Naive B cell (primary cell): ENCODE data around the gene GNG3. TPM values are rescaled to one million over a fixed set of nuclear protein-coding genes. Genes with fewer than 3 reads are reported as not detected.

Experiments
- ATAC-seq, 2 donors: fragments of 150-1000 bp; cut with Tn5 transposase; 2 replicates each; pipeline ENCODE4 v1.10.0; 2021; ENCODE audit warnings: low read depth in 2 of 2, mild to moderate bottlenecking in 2 of 2, moderate library complexity in 2 of 2
- DNase-seq: peaks from one replicate; pipeline ENCODE4 v3.0.0; 2022
- H3K27ac Mint-ChIP-seq, 6 donors: one replicate each; pipeline ENCODE4 v1.8.0; 2020 to 2022; ENCODE audit warnings: mild to moderate bottlenecking in 6 of 6, mixed read lengths in 6 of 6, moderate library complexity in 5 of 6, inconsistent platforms in 2 of 6
- H3K27me3 Mint-ChIP-seq, 3 donors: one replicate each; pipeline ENCODE4 v1.8.0; 2021 to 2022; ENCODE audit warnings: mixed read lengths in 3 of 3, mild to moderate bottlenecking in 1 of 3
- H3K36me3 Mint-ChIP-seq, 2 donors: one replicate each; pipeline ENCODE4 v1.8.0; 2020 to 2022; ENCODE audit warnings: mixed read lengths in 2 of 2, inconsistent platforms in 1 of 2, mild to moderate bottlenecking in 1 of 2
- H3K4me1 Mint-ChIP-seq, 3 donors: one replicate each; pipeline ENCODE4 v1.8.0; 2020 to 2022; ENCODE audit warnings: mixed read lengths in 3 of 3, inconsistent platforms in 1 of 3, mild to moderate bottlenecking in 1 of 3, moderate library complexity in 1 of 3
- H3K4me3 Mint-ChIP-seq, 8 donors: one replicate each; pipeline ENCODE4 v1.8.0; 2020 to 2022; ENCODE audit warnings: mild to moderate bottlenecking in 8 of 8, mixed read lengths in 8 of 8, moderate library complexity in 8 of 8, inconsistent platforms in 2 of 8
- H3K9me3 Mint-ChIP-seq, 7 donors: one replicate each; pipeline ENCODE4 v1.8.0; 2020 to 2022; ENCODE audit warnings: mixed read lengths in 7 of 7, mild to moderate bottlenecking in 5 of 7, inconsistent platforms in 2 of 7, moderate library complexity in 1 of 7
- polyA plus RNA-seq, 6 donors: library from polyadenylated mRNA; unstranded; fragments of 300-500 nt; fragmentation: Illumina TruSeq; gene quantifications; one replicate each; pipeline ENCODE4 v1.2.3, GENCODE V29; 2021; ENCODE audit warnings: low read depth in 6 of 6

GNG3 gene
- polyA plus RNA-seq, 6 donors from 2014 or later, result 5.3 to 21.2 (median 16.9) TPM

GRCh38 chr11:62715150-62716130, 8.0 kb downstream of the GNG3 start:
- Mint-ChIP-seq H3K9me3 (no peaks in the 10 kb centered on the region), H3K27ac (peak overlapping the region in 3 of 6 donors; percentile 21 to 55 (median 47)), H3K4me1 (peaks cover 4 to 12% (median 12%) of the 10 kb centered on the region in 3 donors), H3K27me3 (no peaks in the 10 kb centered on the region), H3K36me3 (peaks cover 18 to 19% of the 10 kb centered on the region in 2 donors), H3K4me3 (no peak overlapping the region)
- DNase-seq (no peak), ATAC-seq (no peak)

- peaks cover 4 to 12% (median 9%) of the 10 kb centered on the region in 3 donors for H3K4me1 Mint-ChIP-seq
- no peak overlapping the region for H3K4me3 Mint-ChIP-seq
- no peaks in the 10 kb centered on the region for H3K9me3 Mint-ChIP-seq
- ATAC-seq, result no peak
- DNase-seq, result no peak
- peak overlapping the region in 1 of 6 donors; percentile 15 for H3K27ac Mint-ChIP-seq
- H3K36me3 Mint-ChIP-seq, result peaks cover 18 to 19% of the 10 kb centered on the region in 2 donors
- H3K27me3 Mint-ChIP-seq, result no peaks in the 10 kb centered on the region
Measured at GRCh38 chr11:62716206-62716605, 8.7 kb downstream of the GNG3 start.

GRCh38 chr11:62716816-62717215, 9.3 kb downstream of the GNG3 start:
- peaks cover 4 to 13% (median 12%) of the 10 kb centered on the region in 3 donors for H3K4me1 Mint-ChIP-seq
- DNase-seq, result no peak
- no peak overlapping the region for H3K4me3 Mint-ChIP-seq
- no peaks in the 10 kb centered on the region for H3K9me3 Mint-ChIP-seq
- no peak overlapping the region for H3K27ac Mint-ChIP-seq
- no peaks in the 10 kb centered on the region for H3K27me3 Mint-ChIP-seq
- no peak for ATAC-seq
- H3K36me3 Mint-ChIP-seq, result peaks cover 18 to 23% of the 10 kb centered on the region in 2 donors

GRCh38 chr11:62719302-62719978, 12.0 kb downstream of the GNG3 start:
- no peaks in the 10 kb centered on the region for H3K9me3 Mint-ChIP-seq
- peaks cover 27 to 32% of the 10 kb centered on the region in 2 donors for H3K36me3 Mint-ChIP-seq
- no peaks in the 10 kb centered on the region for H3K27me3 Mint-ChIP-seq
- DNase-seq (no peak), ATAC-seq (no peak)
- peak overlapping the region in 1 of 8 donors; percentile 45 for H3K4me3 Mint-ChIP-seq
- H3K27ac Mint-ChIP-seq, result peak overlapping the region in 1 of 6 donors; percentile 53
- H3K4me1 Mint-ChIP-seq, result peaks cover 11 to 22% (median 20%) of the 10 kb centered on the region in 3 donors

- H3K36me3 Mint-ChIP-seq, result peaks cover 19 to 27% of the 10 kb centered on the region in 2 donors
- ATAC-seq (no peak), DNase-seq (no peak)
- H3K27ac Mint-ChIP-seq, result peak overlapping the region in 2 of 6 donors; percentile 58 to 74
- peak overlapping the region in 2 of 8 donors; percentile 18 to 47 for H3K4me3 Mint-ChIP-seq
- peaks cover 29 to 37% (median 30%) of the 10 kb centered on the region in 3 donors for H3K4me1 Mint-ChIP-seq
- no peaks in the 10 kb centered on the region for H3K27me3 Mint-ChIP-seq
- H3K9me3 Mint-ChIP-seq, result no peaks in the 10 kb centered on the region
Measured at GRCh38 chr11:62721994-62722393, 14.5 kb downstream of the GNG3 start.

- H3K4me3 Mint-ChIP-seq, result peak overlapping the region in 7 of 8 donors; percentile 4 to 100 (median 90)
- no peak for ATAC-seq
- peak overlapping the region in 3 of 6 donors; percentile 56 to 72 (median 57) for H3K27ac Mint-ChIP-seq
- H3K27me3 Mint-ChIP-seq, result no peaks in the 10 kb centered on the region
- H3K36me3 Mint-ChIP-seq, result peaks cover 19 to 21% of the 10 kb centered on the region in 2 donors
- H3K9me3 Mint-ChIP-seq, result no peaks in the 10 kb centered on the region
- peaks cover 33 to 42% (median 35%) of the 10 kb centered on the region in 3 donors for H3K4me1 Mint-ChIP-seq
- no peak for DNase-seq
Measured at GRCh38 chr11:62724171-62724570, 16.7 kb downstream of the GNG3 start.

- ATAC-seq (no peak), DNase-seq (no peak)
- no peaks in the 10 kb centered on the region for H3K9me3 Mint-ChIP-seq
- peak overlapping the region; percentile 87 to 98 (median 94) for H3K27ac Mint-ChIP-seq
- peaks cover 9 to 14% of the 10 kb centered on the region in 2 donors for H3K36me3 Mint-ChIP-seq
- H3K4me1 Mint-ChIP-seq, result peaks cover 29 to 52% (median 45%) of the 10 kb centered on the region in 3 donors
- H3K27me3 Mint-ChIP-seq, result no peaks in the 10 kb centered on the region
- H3K4me3 Mint-ChIP-seq, result peak overlapping the region; percentile 90 to 100 (median 98)
Measured at GRCh38 chr11:62725646-62726045, 18.2 kb downstream of the GNG3 start.

GRCh38 chr11:62726156-62726914, 18.9 kb downstream of the GNG3 start:
- peak overlapping the region; percentile 83 to 98 (median 90) for H3K27ac Mint-ChIP-seq
- ATAC-seq, result no peak
- peaks cover 29 to 57% (median 45%) of the 10 kb centered on the region in 3 donors for H3K4me1 Mint-ChIP-seq
- peak overlapping the region; percentile 90 to 100 (median 98) for H3K4me3 Mint-ChIP-seq
- peaks cover 9 to 14% of the 10 kb centered on the region in 2 donors for H3K36me3 Mint-ChIP-seq
- DNase-seq, result no peak
- no peaks in the 10 kb centered on the region for H3K27me3 Mint-ChIP-seq
- H3K9me3 Mint-ChIP-seq, result no peaks in the 10 kb centered on the region

GRCh38 chr11:62726915-62727164, 19.4 kb downstream of the GNG3 start:
- ATAC-seq, result peak; percentile 0 to 1
- H3K27ac Mint-ChIP-seq, result peak overlapping the region in 5 of 6 donors; percentile 56 to 98 (median 98)
- H3K36me3 Mint-ChIP-seq, result peaks cover 4 to 14% of the 10 kb centered on the region in 2 donors
- H3K4me1 Mint-ChIP-seq, result peaks cover 29 to 56% (median 45%) of the 10 kb centered on the region in 3 donors
- DNase-seq, result no peak
- H3K27me3 Mint-ChIP-seq, result no peaks in the 10 kb centered on the region
- no peaks in the 10 kb centered on the region for H3K9me3 Mint-ChIP-seq
- H3K4me3 Mint-ChIP-seq, result peak overlapping the region; percentile 90 to 100 (median 98)

GRCh38 chr11:62727165-62727871, 19.8 kb downstream of the GNG3 start, which contains the start of gene HNRNPUL2:
HNRNPUL2 (minus strand) TSS chr11:62727457; CDS start chr11:62727156, 301 bp downstream.
- H3K27ac Mint-ChIP-seq, result peak within 1 kb of the TSS; percentile 95 to 99 (median 98)
- H3K4me1 Mint-ChIP-seq, result peaks cover 29 to 52% (median 45%) of the 10 kb centered on the region in 3 donors
- H3K4me3 Mint-ChIP-seq, result peak within 1 kb of the TSS; percentile 90 to 100 (median 98)
- peaks cover 0 to 14% of the 10 kb centered on the region in 2 donors for H3K36me3 Mint-ChIP-seq
- no peaks in the 10 kb centered on the region for H3K9me3 Mint-ChIP-seq
- peak; percentile 100 for DNase-seq
- peak; percentile 76 to 77 for ATAC-seq
- no peaks in the 10 kb centered on the region for H3K27me3 Mint-ChIP-seq

GRCh38 chr11:62727872-62728170, 20.3 kb downstream of the GNG3 start:
- peaks cover 29 to 52% (median 45%) of the 10 kb centered on the region in 3 donors for H3K4me1 Mint-ChIP-seq
- H3K4me3 Mint-ChIP-seq, result peak overlapping the region; percentile 90 to 100 (median 98)
- H3K27me3 Mint-ChIP-seq, result no peaks in the 10 kb centered on the region
- no peaks in the 10 kb centered on the region for H3K9me3 Mint-ChIP-seq
- ATAC-seq, result peak; percentile 57 to 59
- peak; percentile 91 for DNase-seq
- H3K36me3 Mint-ChIP-seq, result peaks cover 0 to 11% of the 10 kb centered on the region in 2 donors
- H3K27ac Mint-ChIP-seq, result peak overlapping the region; percentile 95 to 99 (median 98)

GRCh38 chr11:62728171-62728988, 20.9 kb downstream of the GNG3 start, which contains the start of gene TTC9C:
TTC9C (plus strand) TSS chr11:62728486; CDS start chr11:62728849, 363 bp downstream.
- H3K36me3 Mint-ChIP-seq, result peaks cover 0 to 14% of the 10 kb centered on the region in 2 donors
- H3K27me3 Mint-ChIP-seq, result no peaks in the 10 kb centered on the region

More at GRCh38 chr11:62728171-62728988, 20.9 kb downstream of the GNG3 start, which contains the start of gene TTC9C:
- H3K27ac Mint-ChIP-seq, result peak within 1 kb of the TSS; percentile 95 to 99 (median 98)
- DNase-seq (peak; percentile 85), ATAC-seq (peak; percentile 35 to 37)
- no peaks in the 10 kb centered on the region for H3K9me3 Mint-ChIP-seq
- H3K4me1 Mint-ChIP-seq, result peaks cover 29 to 56% (median 49%) of the 10 kb centered on the region in 3 donors
- H3K4me3 Mint-ChIP-seq, result peak within 1 kb of the TSS; percentile 90 to 100 (median 98)
